A673 (cell line): Measurements from ENCODE around the gene EPN2. TPM values are rescaled to one million over a fixed set of nuclear protein-coding genes. Genes with fewer than 3 reads are reported as not detected.
A peak's percentile ranks its signal among the peaks of the same experiment; 100 is the strongest.

Experiments used
- BruUV-seq: library from RNA; stranded (reverse); fragments of 400-500 nt; replicated peaks from 2 replicates; lab custom pipeline; 2021; lab: Mats Ljungman, UMichigan
- CTCF ChIA-PET: fragments of 300-600 bp; sonication (Branson Sonifier 250); formaldehyde crosslinking; loops from one replicate; lab custom pipeline; 2022; ENCODE audit warnings: antibody characterized with exemption; lab: Charles Lee
- POLR2A ChIA-PET: fragments of 300-600 bp; sonication (Branson Sonifier 250); formaldehyde crosslinking; loops from one replicate; lab custom pipeline; 2022; ENCODE audit warnings: antibody characterized with exemption; ENCODE audit not compliant: low non-redundant PET; lab: Charles Lee
- DNase-seq: peaks from one replicate; pipeline ENCODE4 v3.0.0-alpha.2; 2015; ENCODE audit warnings: low spot score
- H3K27ac ChIP-seq: fragments of 200-600 bp; sonication (generic); 2 replicates; pipeline ENCODE4 v1.5.1; 2016; ENCODE audit warnings: mixed run types, low read depth, mild to moderate bottlenecking, mixed read lengths, antibody characterized with exemption, low read length; ENCODE audit not compliant: poor library complexity, severe bottlenecking
- H3K27me3 ChIP-seq: fragments of 200-600 bp; sonication (generic); replicated peaks from 2 replicates; pipeline ENCODE4 v1.6.1; 2017; ENCODE audit warnings: mixed run types, low read depth, mild to moderate bottlenecking, mixed read lengths, antibody characterized with exemption, low read length; ENCODE audit not compliant: insufficient read depth, poor library complexity
- H3K36me3 ChIP-seq: fragments of 200-600 bp; sonication (generic); 2 replicates; pipeline ENCODE4 v1.6.1; 2016; ENCODE audit warnings: mixed run types, mild to moderate bottlenecking, mixed read lengths, antibody characterized with exemption, low read length; ENCODE audit not compliant: insufficient read depth, poor library complexity, severe bottlenecking
- H3K4me1 ChIP-seq: fragments of 200-600 bp; sonication (generic); 2 replicates; pipeline ENCODE4 v1.6.1; 2017; ENCODE audit warnings: mixed run types, mild to moderate bottlenecking, mixed read lengths, antibody characterized with exemption, low read length; ENCODE audit not compliant: insufficient read depth, poor library complexity, severe bottlenecking
- H3K4me3 ChIP-seq: fragments of 200-600 bp; sonication (generic); 2 replicates; pipeline ENCODE4 v1.5.1; 2016; ENCODE audit warnings: low read depth, mixed run types, mild to moderate bottlenecking, mixed read lengths, low read length; ENCODE audit not compliant: poor library complexity, severe bottlenecking
- H3K9me3 ChIP-seq: fragments of 200-600 bp; sonication (generic); 2 replicates; pipeline ENCODE4 v1.6.1; 2016; ENCODE audit warnings: mixed run types, low read depth, mild to moderate bottlenecking, mixed read lengths, antibody characterized with exemption, low read length; ENCODE audit not compliant: poor library complexity, severe bottlenecking
- EZH2 ChIP-seq: fragments of 200-600 bp; sonication (generic); IDR thresholded peaks from 2 replicates; pipeline ENCODE4 v1.6.1; 2017; ENCODE audit warnings: borderline replicate concordance, low read depth, mild to moderate bottlenecking, mixed read lengths, antibody characterized with exemption, low read length; ENCODE audit not compliant: poor library complexity, severe bottlenecking
- intact Hi-C: fragments of 100-400 bp; cut with micrococcal nuclease; formaldehyde crosslinking; loops from one replicate; pipeline ENCODE4 v1.10.0; 2022; ENCODE audit not compliant: unreplicated experiment
- total RNA-seq: library from RNA; stranded (reverse); gene quantifications from 2 replicates; pipeline ENCODE4 v1.2.3, GENCODE V29; 2021
- TF ChIP-seq, protein P1 (sequence below): fragments of 300-800, 200-600 bp; sonication (generic); conservative IDR thresholded peaks from 2 replicates; pipeline ENCODE4 v1.5.1; 2017; ENCODE audit warnings: low read depth, mild to moderate bottlenecking, antibody characterized with exemption, low read length, moderate library complexity, mixed read lengths

EPN2 gene
- total RNA-seq, 1 experiment from 2014 or later: 52.0 TPM

GRCh38 chr17:19362277-19363113 lies 125.3 kb downstream of the EPN2 start, which contains the start of gene B9D1:
Gene B9D1 (minus strand): TSS chr17:19362723. CDS start chr17:19362569, 154 bp downstream.
- no TSS peak for BruUV-seq
- H3K36me3 ChIP-seq: no peaks in the 10 kb centered on the region
- POLR2A ChIA-PET: no interaction called here
- TF ChIP-seq, protein P1, sequence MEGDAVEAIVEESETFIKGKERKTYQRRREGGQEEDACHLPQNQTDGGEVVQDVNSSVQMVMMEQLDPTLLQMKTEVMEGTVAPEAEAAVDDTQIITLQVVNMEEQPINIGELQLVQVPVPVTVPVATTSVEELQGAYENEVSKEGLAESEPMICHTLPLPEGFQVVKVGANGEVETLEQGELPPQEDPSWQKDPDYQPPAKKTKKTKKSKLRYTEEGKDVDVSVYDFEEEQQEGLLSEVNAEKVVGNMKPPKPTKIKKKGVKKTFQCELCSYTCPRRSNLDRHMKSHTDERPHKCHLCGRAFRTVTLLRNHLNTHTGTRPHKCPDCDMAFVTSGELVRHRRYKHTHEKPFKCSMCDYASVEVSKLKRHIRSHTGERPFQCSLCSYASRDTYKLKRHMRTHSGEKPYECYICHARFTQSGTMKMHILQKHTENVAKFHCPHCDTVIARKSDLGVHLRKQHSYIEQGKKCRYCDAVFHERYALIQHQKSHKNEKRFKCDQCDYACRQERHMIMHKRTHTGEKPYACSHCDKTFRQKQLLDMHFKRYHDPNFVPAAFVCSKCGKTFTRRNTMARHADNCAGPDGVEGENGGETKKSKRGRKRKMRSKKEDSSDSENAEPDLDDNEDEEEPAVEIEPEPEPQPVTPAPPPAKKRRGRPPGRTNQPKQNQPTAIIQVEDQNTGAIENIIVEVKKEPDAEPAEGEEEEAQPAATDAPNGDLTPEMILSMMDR: peak; percentile 97
- TF ChIP-seq EZH2: no peak
- H3K4me1 ChIP-seq: peaks cover 22% of the 10 kb centered on the region
- peak; percentile 95 for DNase-seq
- H3K27ac ChIP-seq: peak within 1 kb of the TSS; percentile 88
- CTCF ChIA-PET: interaction anchor here (0.5 to 2.0 kb wide), 12 partner anchors 15 to 402 kb away, joined by 3 to 41 read pairs (median 6); partner anchors contain the start of genes MAPK7 and MFAP4
- intact Hi-C loops: loop anchor here (1.0 to 5.0 kb wide), 4 partner anchors 85 to 400 kb away; partner anchors contain the start of gene ALDH3A2
- H3K4me3 ChIP-seq: peak within 1 kb of the TSS; percentile 85
- no peaks in the 10 kb centered on the region for H3K9me3 ChIP-seq
- no peaks in the 10 kb centered on the region for H3K27me3 ChIP-seq

GRCh38 chr17:19363114-19363438 lies 125.9 kb downstream of the EPN2 start:
- intact Hi-C loops: loop anchor here (1.0 to 5.0 kb wide), 4 partner anchors 84 to 399 kb away; partner anchors contain the start of gene ALDH3A2
- ChIA-PET CTCF (interaction anchor here (0.5 to 2.0 kb wide), 10 partner anchors 15 to 400 kb away, joined by 3 to 41 read pairs (median 6); partner anchors contain the start of genes MAPK7 and MFAP4), POLR2A (no interaction called here)
- peaks cover 22% of the 10 kb centered on the region for H3K4me1 ChIP-seq
- TF ChIP-seq, protein P1: no peak
- TF ChIP-seq EZH2: no peak
- H3K27me3 ChIP-seq: no peaks in the 10 kb centered on the region
- BruUV-seq: no TSS peak
- no peak overlapping the region for H3K27ac ChIP-seq
- no peaks in the 10 kb centered on the region for H3K9me3 ChIP-seq
- DNase-seq: no peak
- no peaks in the 10 kb centered on the region for H3K36me3 ChIP-seq
- H3K4me3 ChIP-seq: peak overlapping the region; percentile 85

GRCh38 chr17:19363460-19364035 lies 126.4 kb downstream of the EPN2 start:
- POLR2A ChIA-PET: no interaction called here
- peaks cover 22% of the 10 kb centered on the region for H3K4me1 ChIP-seq
- CTCF ChIA-PET: interaction anchor here (0.5 to 2.0 kb wide), 8 partner anchors 14 to 399 kb away, joined by 3 to 41 read pairs (median 7); partner anchors contain the start of genes MAPK7 and MFAP4
- TF ChIP-seq, protein P1: no peak
- no peak for TF ChIP-seq EZH2
- no peak for DNase-seq
- no peaks in the 10 kb centered on the region for H3K27me3 ChIP-seq
- H3K4me3 ChIP-seq: no peak overlapping the region
- no TSS peak for BruUV-seq
- intact Hi-C loops: loop anchor here (1.0 to 5.0 kb wide), 4 partner anchors 84 to 399 kb away; partner anchors contain the start of gene ALDH3A2
- no peaks in the 10 kb centered on the region for H3K36me3 ChIP-seq
- H3K9me3 ChIP-seq: no peaks in the 10 kb centered on the region
- no peak overlapping the region for H3K27ac ChIP-seq
